Coronary artery (tissue), 2 donors: ENCODE measurements around the gene P2RY8.
A peak's percentile ranks its signal among the peaks of the same experiment; 100 is the strongest.
"Not testable (repeated sequence)": the region's sequence is repeated elsewhere in the genome, so short reads cannot be mapped to it uniquely, and the experiment has no call there.

Experiments used
- DNase-seq: peaks from one replicate; pipeline ENCODE4 v3.0.0-alpha.2; 2017; ENCODE audit warnings: low spot score
- H3K27ac ChIP-seq, 2 donors: fragments of 200-600 bp; sonication (generic); one replicate each; pipeline ENCODE4 v1.5.1; 2016 to 2019
- H3K4me3 ChIP-seq: fragments of 200-600 bp; sonication (generic); 2 replicates; pipeline ENCODE4 v1.5.1; 2016; ENCODE audit warnings: mild to moderate bottlenecking, moderate library complexity
- CTCF ChIP-seq: fragments of 200-600 bp; sonication (generic); IDR thresholded peaks from one replicate; pipeline ENCODE4 v1.5.1; 2019; ENCODE audit warnings: antibody characterized with exemption

The P2RY8 gene

GRCh38 chrX:1576201-1576992 lies 39.4 kb upstream of the P2RY8 start:
- no peak for DNase-seq
- no peak for TF ChIP-seq CTCF
- no peak overlapping the region for H3K27ac ChIP-seq

GRCh38 chrX:1574181-1574580 lies 37.2 kb upstream of the P2RY8 start:
- not testable (repeated sequence) for H3K4me3 ChIP-seq, H3K27ac ChIP-seq, DNase-seq

More at GRCh38 chrX:1576201-1576992, 39.4 kb upstream of the P2RY8 start:
- no peak overlapping the region for H3K4me3 ChIP-seq

- Histone ChIP-seq H3K4me3 (no peak overlapping the region), H3K27ac (no peak overlapping the region)
- no peak for TF ChIP-seq CTCF
- DNase-seq = no peak
Measured at GRCh38 chrX:1564750-1565683, 28.0 kb upstream of the P2RY8 start.

GRCh38 chrX:1564077-1564476 lies 27.1 kb upstream of the P2RY8 start:
- DNase-seq, H3K27ac ChIP-seq, H3K4me3 ChIP-seq: not testable (repeated sequence)

- no peak overlapping the region for H3K27ac ChIP-seq
- no peak overlapping the region for H3K4me3 ChIP-seq
- TF ChIP-seq CTCF = no peak
- no peak for DNase-seq
Measured at GRCh38 chrX:1561164-1561563, 24.2 kb upstream of the P2RY8 start.

GRCh38 chrX:1558761-1559468 lies 21.9 kb upstream of the P2RY8 start:
- no peak overlapping the region for H3K27ac ChIP-seq
- TF ChIP-seq CTCF = no peak
- DNase-seq = peak; percentile 19
- H3K4me3 ChIP-seq = no peak overlapping the region

- not testable (repeated sequence) for H3K4me3 ChIP-seq, DNase-seq, H3K27ac ChIP-seq
Measured at GRCh38 chrX:1557442-1557841, 20.5 kb upstream of the P2RY8 start.

GRCh38 chrX:1555370-1555769 lies 18.4 kb upstream of the P2RY8 start:
- no peak overlapping the region for H3K4me3 ChIP-seq
- H3K27ac ChIP-seq = no peak overlapping the region
- TF ChIP-seq CTCF = no peak
- no peak for DNase-seq
